Fibroblast of pulmonary artery (primary cell): Measurements from ENCODE around the gene RPTN.

Experiments
- DNase-seq: peaks from one replicate; pipeline ENCODE4 v3.0.0-alpha.2; 2010; ENCODE audit warnings: low read depth
- H3K4me3 ChIP-seq: replicated peaks from 2 replicates; pipeline ENCODE4 v1.5.1; 2011; ENCODE audit warnings: low read depth, mild to moderate bottlenecking, control low read depth, low read length, moderate library complexity
- CTCF ChIP-seq: IDR thresholded peaks from 2 replicates; pipeline ENCODE4 v1.5.1; 2011; ENCODE audit warnings: mild to moderate bottlenecking, control low read depth, low read length, inconsistent platforms; ENCODE audit errors: missing control alignments

RPTN gene

GRCh38 chr1:152130186-152130585 is 28.8 kb downstream of the RPTN start:
- H3K4me3 ChIP-seq, result no peak overlapping the region
- no peak for DNase-seq
- no peak for TF ChIP-seq CTCF

GRCh38 chr1:152127673-152128072 is 31.4 kb downstream of the RPTN start:
- H3K4me3 ChIP-seq, result no peak overlapping the region
- DNase-seq, result no peak
- no peak for TF ChIP-seq CTCF

GRCh38 chr1:152125834-152126443 is 33.1 kb downstream of the RPTN start:
- no peak overlapping the region for H3K4me3 ChIP-seq
- no peak for TF ChIP-seq CTCF
- no peak for DNase-seq

GRCh38 chr1:152118915-152119314 is 40.1 kb downstream of the RPTN start:
- TF ChIP-seq CTCF, result no peak
- H3K4me3 ChIP-seq, result no peak overlapping the region
- no peak for DNase-seq

- DNase-seq, result no peak
These were observed 43.7 kb downstream of the RPTN start, which contains the start of gene TCHH for GRCh38 chr1:152115344-152115743. Gene TCHH (minus strand): TSS chr1:152115444. CDS start chr1:152114080, 1,364 bp downstream.

GRCh38 chr1:152112885-152113432 is 46.1 kb downstream of the RPTN start:
- no peak for DNase-seq
- no peak for TF ChIP-seq CTCF
- H3K4me3 ChIP-seq, result no peak overlapping the region

More at GRCh38 chr1:152115344-152115743, 43.7 kb downstream of the RPTN start, which contains the start of gene TCHH:
- no peak for TF ChIP-seq CTCF
- no peak within 1 kb of the TSS for H3K4me3 ChIP-seq
